HCT116 (cell line): Measurements from ENCODE around the gene CDH16. TPM values are rescaled to one million over a fixed set of nuclear protein-coding genes. Genes with fewer than 3 reads are reported as not detected.

ENCODE experiments used
- ATAC-seq: fragments of 200-7000 bp; cut with Tn5 transposase; 2 replicates; pipeline ENCODE4 v1.9.1; 2020; ENCODE audit warnings: mild to moderate bottlenecking, moderate library complexity
- BruUV-seq: library from RNA; stranded (reverse); fragments of 400-500 nt; replicated peaks from 2 replicates; lab custom pipeline; 2021; lab: Mats Ljungman, UMichigan
- CTCF ChIA-PET: fragments of 300-600 bp; sonication (Branson Sonifier 250); formaldehyde crosslinking; loops from one replicate; lab custom pipeline; 2021; ENCODE audit warnings: antibody characterized with exemption; lab: Charles Lee
- POLR2A ChIA-PET: fragments of 300-600, 350-600 bp; sonication (Branson Sonifier 250); formaldehyde crosslinking; loops from one replicate; lab custom pipeline; 2021; ENCODE audit warnings: antibody characterized with exemption; lab: Charles Lee
- RAD21 ChIA-PET, 2 experiments: fragments of 300-600 bp; sonication (Branson Sonifier 250); formaldehyde crosslinking; loops; one replicate each; lab custom pipeline; 2023; ENCODE audit warnings: low total read pairs in 2 of 2; ENCODE audit not compliant: uncharacterized antibody in 2 of 2, unreplicated experiment in 2 of 2, low non-redundant PET in 1 of 2; lab: Charles Lee
- DNase-seq: peaks from one replicate; pipeline ENCODE4 v3.0.0-alpha.2; 2010; ENCODE audit warnings: low read depth, low spot score
- H2AFZ ChIP-seq: fragments of 200-600 bp; shearing (Covaris generic), sonication (generic); 2 replicates; pipeline ENCODE4 v1.6.1; 2017; ENCODE audit warnings: low read depth, mixed run types, mixed read lengths, antibody characterized with exemption, low read length; ENCODE audit not compliant: poor library complexity, severe bottlenecking
- H3K27ac ChIP-seq: 2 replicates; pipeline ENCODE4 v1.5.1; 2012; ENCODE audit warnings: low read depth, low read length
- H3K27me3 ChIP-seq: fragments of 200-600 bp; sonication (generic); 2 replicates; pipeline ENCODE4 v1.6.1; 2016; ENCODE audit warnings: mixed run types, low read length, mixed read lengths; ENCODE audit not compliant: insufficient read depth
- H3K36me3 ChIP-seq, 2 experiments: fragments of 200-500 bp in 1 of 2; fragments of 200-600 bp in 1 of 2; sonication (Bioruptor generic) in 1 of 2; sonication (generic) in 1 of 2; 2 replicates each; pipeline versions ENCODE4 v1.5.1 to v1.6.1; 2014 to 2016; ENCODE audit warnings: low read length in 2 of 2, inconsistent platforms in 1 of 2, mixed read lengths in 1 of 2, mixed run types in 1 of 2; ENCODE audit not compliant: insufficient read depth in 2 of 2, control insufficient read depth in 1 of 2
- H3K4me1 ChIP-seq, 2 experiments: fragments of 200-600 bp in 1 of 2; sonication (generic) in 1 of 2; 2 replicates each; pipeline versions ENCODE4 v1.5.1 to v1.6.1; 2012 to 2017; ENCODE audit warnings: low read length in 2 of 2, inconsistent platforms in 1 of 2, mild to moderate bottlenecking in 1 of 2, mixed read lengths in 1 of 2, mixed run types in 1 of 2, moderate library complexity in 1 of 2; ENCODE audit not compliant: insufficient read depth in 2 of 2, control insufficient read depth in 1 of 2
- H3K4me2 ChIP-seq: fragments of 200-600 bp; sonication (generic); 2 replicates; pipeline ENCODE4 v1.6.1; 2017; ENCODE audit warnings: mixed run types, low read length, mixed read lengths
- H3K4me3 ChIP-seq, 2 experiments: fragments of 200-600 bp in 1 of 2; sonication (generic) in 1 of 2; replicated peaks in 1 of 2; 2 replicates each; pipeline ENCODE4 v1.5.1; 2011 to 2016; ENCODE audit warnings: low read length in 2 of 2, control low read depth in 1 of 2, low read depth in 1 of 2, mild to moderate bottlenecking in 1 of 2, mixed read lengths in 1 of 2, mixed run types in 1 of 2
- H3K79me2 ChIP-seq: fragments of 200-600 bp; sonication (generic); 2 replicates; pipeline ENCODE4 v1.6.1; 2017; ENCODE audit warnings: mild to moderate bottlenecking, mixed run types, low read length, moderate library complexity, mixed read lengths; ENCODE audit not compliant: insufficient read depth
- H3K9ac ChIP-seq: fragments of 200-600 bp; sonication (generic); 2 replicates; pipeline ENCODE4 v1.6.1; 2016; ENCODE audit warnings: low read length, mixed read lengths
- H3K9me2 ChIP-seq: fragments of 200-600 bp; sonication (generic), shearing (Covaris generic); 2 replicates; pipeline ENCODE4 v1.6.1; 2017; ENCODE audit warnings: mixed run types, mild to moderate bottlenecking, moderate library complexity; ENCODE audit not compliant: insufficient read depth
- H3K9me3 ChIP-seq, 2 experiments: fragments of 200-500 bp in 1 of 2; fragments of 200-600 bp in 1 of 2; sonication (Bioruptor generic) in 1 of 2; sonication (generic) in 1 of 2; 2 replicates each; pipeline ENCODE4 v1.6.1; 2014 to 2017; ENCODE audit warnings: low read length in 2 of 2, mixed read lengths in 2 of 2, inconsistent platforms in 1 of 2, low read depth in 1 of 2, mild to moderate bottlenecking in 1 of 2, mixed run types in 1 of 2, moderate library complexity in 1 of 2; ENCODE audit not compliant: control insufficient read depth in 1 of 2, insufficient read depth in 1 of 2
- H4K20me1 ChIP-seq: fragments of 200-600 bp; sonication (generic), shearing (Covaris generic); 2 replicates; pipeline ENCODE4 v1.6.1; 2017; ENCODE audit warnings: mixed run types, mild to moderate bottlenecking, moderate library complexity; ENCODE audit not compliant: insufficient read depth
- CEBPB ChIP-seq: IDR thresholded peaks from 2 replicates; pipeline ENCODE4 v1.6.1; 2012; ENCODE audit warnings: low read depth
- EGR1 ChIP-seq: IDR thresholded peaks from 2 replicates; pipeline ENCODE4 v1.6.1; 2012; ENCODE audit warnings: low read depth
- EZH2phosphoT487 ChIP-seq: fragments of 200-600 bp; IDR thresholded peaks from 2 replicates; pipeline ENCODE4 v1.6.1; 2018; ENCODE audit warnings: antibody characterized with exemption, borderline replicate concordance
- JUND ChIP-seq: IDR thresholded peaks from 2 replicates; pipeline ENCODE4 v1.6.1; 2012
- RAD21 ChIP-seq: IDR thresholded peaks from 2 replicates; pipeline ENCODE4 v1.6.1; 2012; ENCODE audit warnings: low read depth, mild to moderate bottlenecking
- SP1 ChIP-seq: IDR thresholded peaks from 2 replicates; pipeline ENCODE4 v1.6.1; 2012; ENCODE audit warnings: low read depth
- YY1 ChIP-seq: IDR thresholded peaks from 2 replicates; pipeline ENCODE4 v1.6.1; 2011; ENCODE audit warnings: low read length, low read depth, moderate library complexity, mild to moderate bottlenecking; ENCODE audit not compliant: insufficient replicate concordance; ENCODE audit errors: extremely low read depth
- ZFX ChIP-seq: fragments of 450-650 bp; IDR thresholded peaks from 2 replicates; pipeline ENCODE4 v1.6.1; 2017
- intact Hi-C: fragments of 100-400 bp; cut with micrococcal nuclease; formaldehyde crosslinking; loops from 2 replicates; pipeline ENCODE4 v1.10.0; 2022
- total RNA-seq: library from RNA; stranded (reverse); gene quantifications from one replicate; pipeline ENCODE4 v1.2.1, GENCODE V29; 2021; ENCODE audit not compliant: unreplicated experiment
- TF ChIP-seq, protein P1 (sequence below): IDR thresholded peaks from 2 replicates; pipeline ENCODE4 v1.6.1; 2012; ENCODE audit warnings: low read depth
- TF ChIP-seq, protein P2 (sequence below): IDR thresholded peaks from 2 replicates; pipeline ENCODE4 v1.6.1; 2012

Gene CDH16
- total RNA-seq, 1 experiment from 2014 or later: not detected

DNA sequence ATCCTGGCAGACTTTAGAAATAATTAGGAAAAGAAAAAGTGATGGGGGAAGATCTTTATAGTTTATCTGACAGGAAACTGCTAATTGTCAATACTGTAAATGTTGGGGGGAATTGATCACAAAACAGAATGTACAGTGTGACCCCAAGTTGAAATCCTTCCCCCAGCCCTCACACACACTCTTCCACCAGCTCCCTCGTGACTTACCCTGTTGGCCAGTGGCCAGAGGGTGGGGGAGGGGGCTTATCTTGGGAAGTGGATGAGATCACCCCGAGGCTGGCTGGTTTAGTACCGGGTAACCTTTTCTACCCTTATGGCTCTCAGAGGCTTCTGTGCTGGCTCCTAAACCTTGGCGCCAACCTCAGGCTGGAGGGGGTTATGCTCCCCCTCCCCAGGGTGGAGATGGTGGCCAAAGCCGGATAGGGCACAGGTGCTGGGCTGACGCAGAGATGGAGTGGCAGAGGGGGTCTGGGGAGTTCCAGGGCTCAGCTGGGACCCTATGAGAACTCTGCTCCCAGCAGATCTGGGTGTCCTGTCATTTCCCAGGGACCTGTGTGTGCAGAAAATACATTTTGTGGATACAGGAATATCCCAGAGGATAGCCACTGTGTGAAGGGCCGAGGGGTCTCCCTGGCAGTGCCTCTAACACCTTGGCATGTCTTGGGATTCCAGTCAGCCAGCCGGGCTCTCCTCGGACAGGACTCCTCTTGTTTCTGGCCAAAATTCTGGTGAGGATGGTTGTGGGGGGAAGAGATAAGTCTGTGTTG is 18.6 kb downstream of the CDH16 start (continued):
- TF ChIP-seq, protein P1, sequence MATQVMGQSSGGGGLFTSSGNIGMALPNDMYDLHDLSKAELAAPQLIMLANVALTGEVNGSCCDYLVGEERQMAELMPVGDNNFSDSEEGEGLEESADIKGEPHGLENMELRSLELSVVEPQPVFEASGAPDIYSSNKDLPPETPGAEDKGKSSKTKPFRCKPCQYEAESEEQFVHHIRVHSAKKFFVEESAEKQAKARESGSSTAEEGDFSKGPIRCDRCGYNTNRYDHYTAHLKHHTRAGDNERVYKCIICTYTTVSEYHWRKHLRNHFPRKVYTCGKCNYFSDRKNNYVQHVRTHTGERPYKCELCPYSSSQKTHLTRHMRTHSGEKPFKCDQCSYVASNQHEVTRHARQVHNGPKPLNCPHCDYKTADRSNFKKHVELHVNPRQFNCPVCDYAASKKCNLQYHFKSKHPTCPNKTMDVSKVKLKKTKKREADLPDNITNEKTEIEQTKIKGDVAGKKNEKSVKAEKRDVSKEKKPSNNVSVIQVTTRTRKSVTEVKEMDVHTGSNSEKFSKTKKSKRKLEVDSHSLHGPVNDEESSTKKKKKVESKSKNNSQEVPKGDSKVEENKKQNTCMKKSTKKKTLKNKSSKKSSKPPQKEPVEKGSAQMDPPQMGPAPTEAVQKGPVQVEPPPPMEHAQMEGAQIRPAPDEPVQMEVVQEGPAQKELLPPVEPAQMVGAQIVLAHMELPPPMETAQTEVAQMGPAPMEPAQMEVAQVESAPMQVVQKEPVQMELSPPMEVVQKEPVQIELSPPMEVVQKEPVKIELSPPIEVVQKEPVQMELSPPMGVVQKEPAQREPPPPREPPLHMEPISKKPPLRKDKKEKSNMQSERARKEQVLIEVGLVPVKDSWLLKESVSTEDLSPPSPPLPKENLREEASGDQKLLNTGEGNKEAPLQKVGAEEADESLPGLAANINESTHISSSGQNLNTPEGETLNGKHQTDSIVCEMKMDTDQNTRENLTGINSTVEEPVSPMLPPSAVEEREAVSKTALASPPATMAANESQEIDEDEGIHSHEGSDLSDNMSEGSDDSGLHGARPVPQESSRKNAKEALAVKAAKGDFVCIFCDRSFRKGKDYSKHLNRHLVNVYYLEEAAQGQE: no peak
- TF ChIP-seq EZH2phosphoT487 (no peak), JUND (no peak), RAD21 (no peak), SP1 (no peak), ZFX (no peak), CEBPB (no peak), YY1 (no peak)

DNA sequence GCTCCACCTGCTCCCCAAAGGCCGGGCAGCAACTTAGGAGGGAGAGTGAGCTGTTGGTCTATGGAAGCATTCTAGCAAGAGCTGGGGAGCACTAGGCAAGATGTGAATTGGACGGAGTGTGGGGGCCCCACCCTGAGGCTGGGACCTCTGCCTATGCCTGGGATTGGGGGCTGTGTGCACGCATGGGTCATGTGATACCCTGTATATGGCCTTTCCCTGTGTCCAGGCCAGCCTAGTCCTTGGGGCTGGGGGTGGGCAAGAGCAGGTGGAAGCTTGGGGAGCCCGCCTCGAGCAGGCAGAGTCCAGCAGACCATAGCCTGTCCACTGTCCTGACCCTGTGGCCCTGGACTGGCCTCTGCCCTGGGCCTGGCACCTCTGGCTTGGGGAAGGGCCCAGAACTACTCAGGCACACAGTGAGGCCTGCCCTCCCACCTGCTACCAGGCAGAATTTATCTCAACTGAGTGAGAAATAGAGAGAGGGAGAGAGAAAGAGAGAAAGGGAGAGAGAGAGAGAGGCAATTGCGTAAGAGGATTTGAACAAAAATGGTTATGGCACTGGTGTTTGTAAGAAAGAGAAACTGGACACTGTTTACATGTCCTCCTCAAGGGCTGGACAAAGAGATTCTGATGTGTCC is 19.3 kb downstream of the CDH16 start:
- H3K27me3 ChIP-seq: no peaks in the 10 kb centered on the region
- POLR2A ChIA-PET: no interaction called here
- H3K4me2 ChIP-seq: no peak overlapping the region
- no peaks in the 10 kb centered on the region for H4K20me1 ChIP-seq
- no peak overlapping the region for H3K27ac ChIP-seq
- no peak overlapping the region for H3K4me3 ChIP-seq
- peaks cover 7 to 12% of the 10 kb centered on the region in 2 experiments; a peak in 3 of 4 replicates for H3K4me1 ChIP-seq
- BruUV-seq: no TSS peak
- ATAC-seq: no peak
- H3K9me3 ChIP-seq: no peaks in the 10 kb centered on the region
- no peaks in the 10 kb centered on the region for H3K36me3 ChIP-seq
- no peaks in the 10 kb centered on the region for H3K9me2 ChIP-seq
- no peak overlapping the region for H2AFZ ChIP-seq
- intact Hi-C loops: loop anchor here (5.0 to 10.0 kb wide), 2 partner anchors 53 to 205 kb away; partner anchors contain the start of gene PHAF1
- H3K9ac ChIP-seq: no peak overlapping the region
- CTCF ChIA-PET: interaction anchor here (1.3 kb wide), 1 partner anchor 10 kb away, joined by 6 read pairs; no protein-coding TSS in a partner anchor
- TF ChIP-seq, protein P2, sequence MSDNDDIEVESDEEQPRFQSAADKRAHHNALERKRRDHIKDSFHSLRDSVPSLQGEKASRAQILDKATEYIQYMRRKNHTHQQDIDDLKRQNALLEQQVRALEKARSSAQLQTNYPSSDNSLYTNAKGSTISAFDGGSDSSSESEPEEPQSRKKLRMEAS: no peak
- TF ChIP-seq SP1 (no peak), JUND (no peak), EGR1 (no peak)
- DNase-seq: no peak
- no peaks in the 10 kb centered on the region for H3K79me2 ChIP-seq
- RAD21 ChIA-PET: no interaction called here
